Measurements from ENCODE around the gene FASLG.

DNA sequence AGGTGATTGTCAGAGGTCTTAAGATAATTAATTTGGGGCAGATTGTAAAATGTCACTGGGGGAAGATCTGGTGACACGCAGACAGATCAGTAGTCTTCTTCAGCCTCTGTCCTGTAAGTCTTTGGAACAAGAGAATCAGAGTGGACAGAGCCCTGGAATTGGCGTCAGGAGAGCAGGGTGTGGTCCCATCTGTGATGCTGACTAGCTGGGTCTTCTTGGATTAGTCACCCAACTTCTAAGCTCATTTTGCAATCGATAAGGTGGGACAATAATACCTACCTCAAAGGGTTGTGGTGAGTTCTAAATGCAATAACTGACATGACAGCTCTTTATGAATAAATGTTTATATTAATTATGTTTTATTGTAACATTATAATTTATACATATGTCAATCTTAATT lies 4.8 kb downstream of the FASLG start:
- no peak for TF ChIP-seq GATA2 (IDR thresholded peaks at IDR 0.05; ENCODE audit: low read depth, low read length)
- TF ChIP-seq GATA3 (IDR thresholded peaks at IDR 0.05; ENCODE audit: low read depth, low read length) = no peak
